ENCODE measurements around the gene MAML2.

The MAML2 gene

GRCh38 chr11:95944623-95945022 lies 398.4 kb downstream of the MAML2 start:
- Histone ChIP-seq H3K36me3 (ENCODE audit: low read depth) (no peaks in the 10 kb centered on the region), H3K4me1 (ENCODE audit: insufficient read depth, poor library complexity, severe bottlenecking) (no peaks in the 10 kb centered on the region), H3K27me3 (ENCODE audit: insufficient read depth, poor library complexity, severe bottlenecking) (no peaks in the 10 kb centered on the region), H3K27ac (ENCODE audit: poor library complexity, severe bottlenecking) (no peak overlapping the region), H3K4me3 (ENCODE audit: severe bottlenecking) (no peak overlapping the region), H3K9me3 (ENCODE audit: severe bottlenecking) (peaks cover 6% of the 10 kb centered on the region)
- DNase-seq (ENCODE audit: low spot score), result no peak
- ATAC-seq (ENCODE audit: low read depth), result no peak
- TF ChIP-seq CTCF (IDR thresholded peaks at IDR 0.05; ENCODE audit: poor library complexity, severe bottlenecking), result no peak

- peaks cover 6% of the 10 kb centered on the region for H3K9me3 ChIP-seq (ENCODE audit: severe bottlenecking)
- H3K36me3 ChIP-seq (ENCODE audit: low read depth), result no peaks in the 10 kb centered on the region
- H3K27me3 ChIP-seq (ENCODE audit: insufficient read depth, poor library complexity, severe bottlenecking), result no peaks in the 10 kb centered on the region
- H3K4me1 ChIP-seq (ENCODE audit: insufficient read depth, poor library complexity, severe bottlenecking), result no peaks in the 10 kb centered on the region
- no peak for DNase-seq (ENCODE audit: low spot score)
- ATAC-seq (ENCODE audit: low read depth), result no peak
- TF ChIP-seq CTCF (IDR thresholded peaks at IDR 0.05; ENCODE audit: poor library complexity, severe bottlenecking), result no peak
- H3K4me3 ChIP-seq (ENCODE audit: severe bottlenecking), result no peak overlapping the region
- H3K27ac ChIP-seq (ENCODE audit: poor library complexity, severe bottlenecking), result no peak overlapping the region
These were observed 399.4 kb downstream of the MAML2 start for GRCh38 chr11:95943546-95943945.

- Histone ChIP-seq H3K27ac (ENCODE audit: poor library complexity, severe bottlenecking) (no peak overlapping the region), H3K4me1 (ENCODE audit: insufficient read depth, poor library complexity, severe bottlenecking) (no peaks in the 10 kb centered on the region), H3K27me3 (ENCODE audit: insufficient read depth, poor library complexity, severe bottlenecking) (no peaks in the 10 kb centered on the region), H3K9me3 (ENCODE audit: severe bottlenecking) (peaks cover 6% of the 10 kb centered on the region), H3K36me3 (ENCODE audit: low read depth) (no peaks in the 10 kb centered on the region), H3K4me3 (ENCODE audit: severe bottlenecking) (no peak overlapping the region)
- no peak for DNase-seq (ENCODE audit: low spot score)
- TF ChIP-seq CTCF (IDR thresholded peaks at IDR 0.05; ENCODE audit: poor library complexity, severe bottlenecking), result no peak
- ATAC-seq (ENCODE audit: low read depth), result no peak
These were observed 403.9 kb downstream of the MAML2 start for GRCh38 chr11:95939091-95939490.

GRCh38 chr11:95937358-95937757 lies 405.6 kb downstream of the MAML2 start:
- Histone ChIP-seq H3K27ac (ENCODE audit: poor library complexity, severe bottlenecking) (no peak overlapping the region), H3K36me3 (ENCODE audit: low read depth) (no peaks in the 10 kb centered on the region), H3K27me3 (ENCODE audit: insufficient read depth, poor library complexity, severe bottlenecking) (no peaks in the 10 kb centered on the region), H3K4me1 (ENCODE audit: insufficient read depth, poor library complexity, severe bottlenecking) (no peaks in the 10 kb centered on the region), H3K4me3 (ENCODE audit: severe bottlenecking) (no peak overlapping the region), H3K9me3 (ENCODE audit: severe bottlenecking) (no peaks in the 10 kb centered on the region)
- DNase-seq (ENCODE audit: low spot score) (no peak), ATAC-seq (ENCODE audit: low read depth) (no peak)
- no peak for TF ChIP-seq CTCF (IDR thresholded peaks at IDR 0.05; ENCODE audit: poor library complexity, severe bottlenecking)

GRCh38 chr11:95933594-95933993 lies 409.4 kb downstream of the MAML2 start:
- no peak for ATAC-seq (ENCODE audit: low read depth)
- TF ChIP-seq CTCF (IDR thresholded peaks at IDR 0.05; ENCODE audit: poor library complexity, severe bottlenecking), result no peak
- Histone ChIP-seq H3K27ac (ENCODE audit: poor library complexity, severe bottlenecking) (no peak overlapping the region), H3K9me3 (ENCODE audit: severe bottlenecking) (peaks cover 5% of the 10 kb centered on the region), H3K4me1 (ENCODE audit: insufficient read depth, poor library complexity, severe bottlenecking) (no peaks in the 10 kb centered on the region), H3K36me3 (ENCODE audit: low read depth) (no peaks in the 10 kb centered on the region), H3K4me3 (ENCODE audit: severe bottlenecking) (no peak overlapping the region), H3K27me3 (ENCODE audit: insufficient read depth, poor library complexity, severe bottlenecking) (no peaks in the 10 kb centered on the region)
- DNase-seq (ENCODE audit: low spot score), result no peak

Measured in RWPE2 (cell line).